OCI-M1 (cell line): ENCODE results near the gene ABLIM2.

Experiments
- DNase-seq: peaks from one replicate; lab custom pipeline; 2025; lab: John Stamatoyannopoulos, UW

Gene ABLIM2

GRCh38 chr4:7978907-7979651 lies 179.5 kb downstream of the ABLIM2 start:
- DNase-seq: no peak

GRCh38 chr4:7978489-7978888 lies 180.1 kb downstream of the ABLIM2 start:
- no peak for DNase-seq

- DNase-seq: no peak
Measured at GRCh38 chr4:7976634-7977033, 182.0 kb downstream of the ABLIM2 start.

GRCh38 chr4:7976025-7976424 lies 182.6 kb downstream of the ABLIM2 start:
- DNase-seq: no peak

GRCh38 chr4:7974425-7974824 lies 184.2 kb downstream of the ABLIM2 start:
- no peak for DNase-seq

GRCh38 chr4:7973545-7973981 lies 185.1 kb downstream of the ABLIM2 start:
- DNase-seq: no peak

GRCh38 chr4:7971881-7972500 lies 186.6 kb downstream of the ABLIM2 start:
- DNase-seq: no peak

- no peak for DNase-seq
Measured at GRCh38 chr4:7971159-7971631, 187.4 kb downstream of the ABLIM2 start.

- DNase-seq: no peak
Measured at GRCh38 chr4:7970361-7970946, 188.2 kb downstream of the ABLIM2 start.

GRCh38 chr4:7968262-7968896 lies 190.2 kb downstream of the ABLIM2 start:
- no peak for DNase-seq

- DNase-seq: no peak
Measured at GRCh38 chr4:7967501-7968261, 190.9 kb downstream of the ABLIM2 start.

- DNase-seq: no peak
Measured at GRCh38 chr4:7967063-7967440, 191.6 kb downstream of the ABLIM2 start.

- no peak for DNase-seq
Measured at GRCh38 chr4:7966281-7967062, 192.1 kb downstream of the ABLIM2 start.

- DNase-seq: no peak
Measured at GRCh38 chr4:7964890-7965662, 193.5 kb downstream of the ABLIM2 start.

GRCh38 chr4:7964459-7964858 lies 194.2 kb downstream of the ABLIM2 start:
- DNase-seq: no peak

GRCh38 chr4:7963691-7964090 lies 194.9 kb downstream of the ABLIM2 start:
- DNase-seq: no peak

- DNase-seq: no peak
Measured at GRCh38 chr4:7962609-7963508, 195.8 kb downstream of the ABLIM2 start.

- DNase-seq: peak; percentile 5
Measured at GRCh38 chr4:7960790-7961655, 197.6 kb downstream of the ABLIM2 start.
